Endothelial cell of umbilical vein (primary cell): Measurements from ENCODE around the gene DYNC1LI1. TPM values are rescaled to one million over a fixed set of nuclear protein-coding genes. Genes with fewer than 3 reads are reported as not detected.

ENCODE experiments used
- BruUV-seq: library from RNA; stranded (reverse); fragments of 400-500 nt; replicated peaks from 2 replicates; lab custom pipeline; 2021; lab: Mats Ljungman, UMichigan
- CTCF ChIA-PET: fragments of 300-600, 350-600 bp; sonication (Branson Sonifier 250); formaldehyde crosslinking; loops from one replicate; lab custom pipeline; 2021; ENCODE audit warnings: antibody characterized with exemption, inconsistent platforms; lab: Charles Lee
- POLR2A ChIA-PET: fragments of 300-600, 350-600 bp; sonication (Branson Sonifier 250); formaldehyde crosslinking; loops from one replicate; lab custom pipeline; 2021; ENCODE audit warnings: antibody characterized with exemption, inconsistent platforms; lab: Charles Lee
- DNase-seq: peaks from one replicate; pipeline ENCODE4 v3.0.0-alpha.2; 2011; ENCODE audit warnings: low read depth, low spot score
- FAIRE-seq: peaks from 2 replicates; lab custom pipeline; 2011; peaks lifted over from hg19 to GRCh38; lab: Jason Lieb, UNC
- H2AFZ ChIP-seq: 2 replicates; pipeline ENCODE4 v1.6.0; 2012; ENCODE audit warnings: low read depth, low read length, control low read depth, inconsistent platforms
- H3K27ac ChIP-seq: 2 replicates; pipeline ENCODE4 v1.5.1; 2011; ENCODE audit warnings: low read depth, mild to moderate bottlenecking, control low read depth, low read length, moderate library complexity; ENCODE audit not compliant: insufficient read depth
- H3K27me3 ChIP-seq, 2 experiments: 2 replicates each; pipeline versions ENCODE4 v1.6.0 to v1.6.1; 2011; ENCODE audit warnings: low read length in 2 of 2, mixed read lengths in 1 of 2; ENCODE audit not compliant: control insufficient read depth in 2 of 2, insufficient read depth in 2 of 2
- H3K36me3 ChIP-seq, 2 experiments: 2 replicates in 1 of 2; 3 replicates in 1 of 2; pipeline ENCODE4 v1.5.1; 2011; ENCODE audit warnings: low read length in 2 of 2, mild to moderate bottlenecking in 1 of 2, moderate library complexity in 1 of 2; ENCODE audit not compliant: control insufficient read depth in 2 of 2, insufficient read depth in 2 of 2; ENCODE audit errors: extremely low read depth in 1 of 2
- H3K4me1 ChIP-seq: 3 replicates; pipeline ENCODE4 v1.5.1; 2011; ENCODE audit warnings: mild to moderate bottlenecking, low read length; ENCODE audit not compliant: control insufficient read depth, insufficient read depth; ENCODE audit errors: extremely low read depth
- H3K4me2 ChIP-seq: 2 replicates; pipeline ENCODE4 v1.6.1; 2011; ENCODE audit warnings: low read length, control low read depth, mixed read lengths; ENCODE audit not compliant: insufficient read depth
- H3K4me3 ChIP-seq, 3 experiments: fragments of 200-600 bp in 1 of 3; sonication (generic), shearing (Covaris generic) in 1 of 3; replicated peaks in 1 of 3; 2 replicates each; pipeline ENCODE4 v1.5.1; 2011 to 2016; ENCODE audit warnings: control low read depth in 3 of 3, low read length in 3 of 3, mild to moderate bottlenecking in 2 of 3, inconsistent platforms in 1 of 3, low read depth in 1 of 3, moderate library complexity in 1 of 3; ENCODE audit not compliant: insufficient read depth in 1 of 3
- H3K79me2 ChIP-seq: 2 replicates; pipeline ENCODE4 v1.6.0; 2012; ENCODE audit warnings: low read length, inconsistent platforms; ENCODE audit not compliant: control insufficient read depth, insufficient read depth
- H3K9ac ChIP-seq: replicated peaks from 2 replicates; pipeline ENCODE3; 2011; ENCODE audit warnings: low read length, control low read depth; ENCODE audit not compliant: insufficient read depth; ENCODE audit errors: extremely low read depth
- H3K9me1 ChIP-seq: replicated peaks from 3 replicates; pipeline ENCODE4 v1.6.0; 2011; ENCODE audit warnings: mild to moderate bottlenecking, low read length; ENCODE audit not compliant: control insufficient read depth, insufficient read depth; ENCODE audit errors: extremely low read depth
- H3K9me3 ChIP-seq: replicated peaks from 2 replicates; pipeline ENCODE4 v1.5.1; 2012; ENCODE audit warnings: low read length, inconsistent platforms; ENCODE audit not compliant: control insufficient read depth, insufficient read depth
- H4K20me1 ChIP-seq: replicated peaks from 2 replicates; pipeline ENCODE3; 2011; ENCODE audit warnings: mild to moderate bottlenecking, low read length; ENCODE audit not compliant: control insufficient read depth, insufficient read depth; ENCODE audit errors: extremely low read depth
- CTCF ChIP-seq, 2 donors: IDR thresholded peaks; 1 replicate in 1 of 2; 2 replicates in 1 of 2; pipeline ENCODE4 v1.5.1; 2011; ENCODE audit warnings: low read length in 2 of 2, mild to moderate bottlenecking in 2 of 2, moderate library complexity in 2 of 2, control low read depth in 1 of 2, inconsistent platforms in 1 of 2, low read depth in 1 of 2; ENCODE audit not compliant: insufficient read depth in 1 of 2; ENCODE audit errors: extremely low read depth in 1 of 2
- EZH2 ChIP-seq: IDR thresholded peaks from 2 replicates; pipeline ENCODE4 v1.6.1; 2012; ENCODE audit warnings: borderline replicate concordance, low read depth, mild to moderate bottlenecking, moderate library complexity, low read length, inconsistent platforms; ENCODE audit not compliant: severe bottlenecking
- FOS ChIP-seq: IDR thresholded peaks from 2 replicates; pipeline ENCODE4 v1.6.1; 2011; ENCODE audit warnings: mild to moderate bottlenecking, low read length, moderate library complexity, borderline replicate concordance; ENCODE audit not compliant: insufficient read depth
- GATA2 ChIP-seq: IDR thresholded peaks from 2 replicates; pipeline ENCODE4 v1.7.0; 2011; ENCODE audit warnings: low read depth, mild to moderate bottlenecking, moderate library complexity, mixed read lengths, low read length; ENCODE audit not compliant: insufficient read length, insufficient read depth
- JUN ChIP-seq: IDR thresholded peaks from 2 replicates; pipeline ENCODE4 v1.6.1; 2011; ENCODE audit warnings: borderline replicate concordance, low read depth; ENCODE audit not compliant: insufficient read length, insufficient read depth
- MAX ChIP-seq: IDR thresholded peaks from 2 replicates; pipeline ENCODE4 v1.6.1; 2011; ENCODE audit not compliant: insufficient read depth, insufficient read length
- MYC ChIP-seq: IDR thresholded peaks from one replicate; pipeline ENCODE4 v1.6.1; 2011; ENCODE audit warnings: mild to moderate bottlenecking, low read depth, low read length
- POLR2A ChIP-seq: IDR thresholded peaks from 2 replicates; pipeline ENCODE4 v1.6.1; 2012; ENCODE audit warnings: low read depth, mild to moderate bottlenecking, control low read depth, low read length
- POLR2AphosphoS5 ChIP-seq: IDR thresholded peaks from 2 replicates; pipeline ENCODE4 v1.6.1; 2012; ENCODE audit warnings: low read depth, mild to moderate bottlenecking, control low read depth, low read length, moderate library complexity; ENCODE audit not compliant: insufficient read depth
- dilution Hi-C: fragments of 300-500 bp; cut with MboI; formaldehyde crosslinking; loops from one replicate; pipeline ENCODE4 v1.15.0; 2019; ENCODE audit warnings: low sequenced_read_pairs; ENCODE audit not compliant: extremely low pct_ligation_motif_present
- intact Hi-C: fragments of 100-400 bp; cut with micrococcal nuclease; formaldehyde crosslinking; loops from one replicate; pipeline ENCODE4 v1.10.0; 2022
- polyA plus RNA-seq, 4 experiments: library from polyadenylated mRNA; depleted of rRNA in 3 of 4; stranded (reverse) in 3 of 4; unstranded in 1 of 4; fragments of >200 nt; gene quantifications; 2 replicates each; pipeline versions ENCODE4 v1.2.1 to v1.2.3, GENCODE V29; 2011 to 2012; ENCODE audit warnings: missing spikeins in 1 of 4
- total RNA-seq: library from RNA; stranded (reverse); gene quantifications from 2 replicates; pipeline ENCODE4 v1.2.3, GENCODE V29; 2021

The DYNC1LI1 gene
- total and polyA plus RNA-seq, 2 donors (not counting 3 experiments of a cell fraction or from before 2014, with no cell fraction given), result 14.9 to 47.6 TPM

- POLR2A ChIA-PET, result interaction anchor here (0.7 kb wide), 1 partner anchor 321 kb away, joined by 3 read pairs; no protein-coding TSS in a partner anchor
- no peak overlapping the region for H2AFZ ChIP-seq
These were observed 69.5 kb downstream of the DYNC1LI1 start for GRCh38 chr3:32500880-32501782.

More at GRCh38 chr3:32500880-32501782, 69.5 kb downstream of the DYNC1LI1 start:
- H3K4me2 ChIP-seq, result peak overlapping the region; percentile 92
- dilution Hi-C loops, result no loop called here
- intact Hi-C loops, result no loop called here
- H3K9me3 ChIP-seq, result no peaks in the 10 kb centered on the region
- no peak overlapping the region for H3K27ac ChIP-seq
- TF ChIP-seq GATA2 (no peak), POLR2A (no peak), MAX (no peak), EZH2 (no peak), MYC (no peak), JUN (no peak), CTCF (IDR thresholded peaks at IDR 0.05; ENCODE audit: extremely low read depth in 1 of 2, insufficient read depth in 1 of 2, low read depth in 1 of 2, low read length in 2 of 2) (no peak), FOS (no peak), POLR2AphosphoS5 (no peak)
- DNase-seq (no peak), FAIRE-seq (no peak)
- no peaks in the 10 kb centered on the region for H3K27me3 ChIP-seq
- TSS peak; percentile 41 for BruUV-seq
- H3K9ac ChIP-seq, result peak overlapping the region; percentile 94
- no peaks in the 10 kb centered on the region for H3K36me3 ChIP-seq
- no peaks in the 10 kb centered on the region for H4K20me1 ChIP-seq
- peak overlapping the region; percentile 72 to 89 (median 81) for H3K4me3 ChIP-seq
- CTCF ChIA-PET, result interaction anchor here (0.6 to 3.9 kb wide), 4 partner anchors 12 to 126 kb away, joined by 3 to 13 read pairs (median 4); no protein-coding TSS in a partner anchor
- H3K79me2 ChIP-seq, result peaks cover 33% of the 10 kb centered on the region
- H3K4me1 ChIP-seq, result peaks cover 19% of the 10 kb centered on the region
- H3K9me1 ChIP-seq, result no peaks in the 10 kb centered on the region
